Breast epithelium (tissue), 3 donors: Measurements from ENCODE around the gene LIPA.

ENCODE experiments used
- POLR2AphosphoS5 ChIP-seq, 3 donors: sonication (generic); formaldehyde crosslinking; IDR thresholded peaks; one replicate each; pipeline ENCODE4 v1.6.1; 2017; ENCODE audit warnings: antibody characterized with exemption in 3 of 3
- TF ChIP-seq, protein P1 (sequence below), 3 donors: fragments of 450-650 bp; IDR thresholded peaks; one replicate each; pipeline ENCODE4 v1.5.1; 2016 to 2017; ENCODE audit warnings: antibody characterized with exemption in 3 of 3, mild to moderate bottlenecking in 3 of 3, moderate library complexity in 3 of 3

DNA sequence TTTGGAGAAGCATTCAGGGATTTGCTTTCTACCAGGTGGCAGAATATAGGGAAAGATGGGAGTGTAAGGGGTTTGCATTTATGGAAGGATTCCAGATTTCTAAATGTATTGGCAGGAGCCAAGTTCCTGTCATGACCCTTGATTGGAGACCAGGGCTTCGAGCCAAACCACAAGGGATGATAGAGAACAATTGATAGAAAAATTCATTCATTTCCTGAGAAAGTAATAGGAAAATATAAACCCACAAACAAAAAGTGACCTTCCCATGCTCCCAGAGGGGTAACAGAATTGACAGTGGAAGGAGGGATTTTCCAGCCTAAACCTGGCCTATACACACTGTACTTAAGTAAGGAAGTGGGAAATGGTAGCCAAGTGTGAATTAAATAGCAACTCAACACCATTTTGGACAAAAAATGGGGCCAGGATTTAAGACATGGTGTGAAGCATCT is 27.9 kb upstream of the LIPA start:
- TF ChIP-seq, protein P1, sequence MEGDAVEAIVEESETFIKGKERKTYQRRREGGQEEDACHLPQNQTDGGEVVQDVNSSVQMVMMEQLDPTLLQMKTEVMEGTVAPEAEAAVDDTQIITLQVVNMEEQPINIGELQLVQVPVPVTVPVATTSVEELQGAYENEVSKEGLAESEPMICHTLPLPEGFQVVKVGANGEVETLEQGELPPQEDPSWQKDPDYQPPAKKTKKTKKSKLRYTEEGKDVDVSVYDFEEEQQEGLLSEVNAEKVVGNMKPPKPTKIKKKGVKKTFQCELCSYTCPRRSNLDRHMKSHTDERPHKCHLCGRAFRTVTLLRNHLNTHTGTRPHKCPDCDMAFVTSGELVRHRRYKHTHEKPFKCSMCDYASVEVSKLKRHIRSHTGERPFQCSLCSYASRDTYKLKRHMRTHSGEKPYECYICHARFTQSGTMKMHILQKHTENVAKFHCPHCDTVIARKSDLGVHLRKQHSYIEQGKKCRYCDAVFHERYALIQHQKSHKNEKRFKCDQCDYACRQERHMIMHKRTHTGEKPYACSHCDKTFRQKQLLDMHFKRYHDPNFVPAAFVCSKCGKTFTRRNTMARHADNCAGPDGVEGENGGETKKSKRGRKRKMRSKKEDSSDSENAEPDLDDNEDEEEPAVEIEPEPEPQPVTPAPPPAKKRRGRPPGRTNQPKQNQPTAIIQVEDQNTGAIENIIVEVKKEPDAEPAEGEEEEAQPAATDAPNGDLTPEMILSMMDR (IDR thresholded peaks at IDR 0.05) = no peak
- no peak for TF ChIP-seq POLR2AphosphoS5 (IDR thresholded peaks at IDR 0.05)
